A549 (cell line): Measurements from ENCODE around the gene ARHGEF7. TPM values are rescaled to one million over a fixed set of nuclear protein-coding genes. Genes with fewer than 3 reads are reported as not detected.

Source experiments
- ATAC-seq, 2 experiments: fragments of 200-7000 bp in 1 of 2; fragments of >200 bp in 1 of 2; cut with Nextera tagmentation in 1 of 2; cut with Tn5 transposase in 1 of 2; 3 replicates each; pipeline versions ENCODE4 v1.8.0 to v1.9.1; 2018 to 2020; ENCODE audit warnings: mild to moderate bottlenecking in 1 of 2, moderate library complexity in 1 of 2
- CTCF ChIA-PET: fragments of 300-600 bp; sonication (Branson Sonifier 250); formaldehyde crosslinking; extraction: SDS; loops from one replicate; lab custom pipeline; 2021; ENCODE audit warnings: antibody characterized with exemption, inconsistent platforms; lab: Yijun Ruan, JAX
- POLR2A ChIA-PET: fragments of 350-600 bp; formaldehyde crosslinking; extraction: SDS; loops from one replicate; lab custom pipeline; 2021; ENCODE audit warnings: antibody characterized with exemption, inconsistent platforms; lab: Yijun Ruan, JAX
- DNase-seq, 2 experiments: peaks; one replicate each; pipeline versions ENCODE4 v3.0.0 to v3.0.0-alpha.2; 2011 to 2016; ENCODE audit warnings: low read depth in 1 of 2, low spot score in 1 of 2
- FAIRE-seq: peaks from 2 replicates; lab custom pipeline; 2011; peaks lifted over from hg19 to GRCh38; lab: Jason Lieb, UNC
- H3K27ac ChIP-seq, 2 experiments: fragments of >200 bp; sonication (Bioruptor Twin); formaldehyde crosslinking; 3 replicates each; pipeline ENCODE4 v1.5.1; 2016 to 2017
- H3K4me1 ChIP-seq: fragments of >200 bp; sonication (Bioruptor Twin); formaldehyde crosslinking; 3 replicates; pipeline ENCODE4 v1.6.1; 2016
- H3K4me2 ChIP-seq: fragments of >200 bp; sonication (Bioruptor Twin); formaldehyde crosslinking; 3 replicates; pipeline ENCODE4 v1.6.1; 2016
- H3K4me3 ChIP-seq: fragments of >200 bp; sonication (Bioruptor Twin); formaldehyde crosslinking; 3 replicates; pipeline ENCODE4 v1.5.1; 2016
- H3K9me3 ChIP-seq: fragments of >200 bp; sonication (Bioruptor Twin); formaldehyde crosslinking; 3 replicates; pipeline ENCODE4 v1.6.1; 2016
- CBX2 ChIP-seq: fragments of 200-600 bp; sonication (generic); IDR thresholded peaks from 2 replicates; pipeline ENCODE4 v1.6.1; 2016; ENCODE audit warnings: low read depth, mild to moderate bottlenecking, borderline replicate concordance
- CEBPB ChIP-seq, 2 experiments: fragments of >200 bp in 1 of 2; sonication (Bioruptor Twin) in 1 of 2; formaldehyde crosslinking in 1 of 2; IDR thresholded peaks; 2 replicates each; pipeline ENCODE4 v1.6.1; 2012 to 2016
- CHD2 ChIP-seq: fragments of 150-350 bp; IDR thresholded peaks from 2 replicates; pipeline ENCODE4 v1.6.1; 2014; ENCODE audit warnings: low read length; ENCODE audit not compliant: partially characterized antibody
- CTCF ChIP-seq: fragments of >200 bp; sonication (Bioruptor Twin); formaldehyde crosslinking; IDR thresholded peaks from 3 replicates; pipeline ENCODE4 v1.5.1; 2016
- E2F6 ChIP-seq: IDR thresholded peaks from 2 replicates; pipeline ENCODE4 v1.6.1; 2012; ENCODE audit warnings: low read depth, borderline replicate concordance
- EHMT2 ChIP-seq: fragments of 200-600 bp; sonication (generic); IDR thresholded peaks from 2 replicates; pipeline ENCODE4 v1.6.1; 2016; ENCODE audit warnings: antibody characterized with exemption, low read depth, mild to moderate bottlenecking, moderate library complexity
- ELK1 ChIP-seq: fragments of 150-350 bp; IDR thresholded peaks from 2 replicates; pipeline ENCODE4 v1.6.1; 2014; ENCODE audit warnings: low read depth, mild to moderate bottlenecking, low read length
- EP300 ChIP-seq, 2 experiments: fragments of >200 bp; sonication (Bioruptor Twin); formaldehyde crosslinking; IDR thresholded peaks; 2 replicates in 1 of 2; 3 replicates in 1 of 2; pipeline ENCODE4 v1.6.1; 2016 to 2017
- ESRRA ChIP-seq: fragments of 150-350 bp; IDR thresholded peaks from 2 replicates; pipeline ENCODE4 v1.6.1; 2014; ENCODE audit warnings: mild to moderate bottlenecking, low read length, borderline replicate concordance
- GATA3 ChIP-seq: IDR thresholded peaks from 2 replicates; pipeline ENCODE4 v1.6.1; 2012; ENCODE audit warnings: borderline replicate concordance
- HDAC2 ChIP-seq: fragments of 200-600 bp; sonication (generic); IDR thresholded peaks from 2 replicates; pipeline ENCODE4 v1.6.1; 2016
- HES2 ChIP-seq: fragments of >200 bp; sonication (Bioruptor Twin); formaldehyde crosslinking; IDR thresholded peaks from 2 replicates; pipeline ENCODE4 v1.6.1; 2016
- HOXA7 ChIP-seq: fragments of 250-450 bp; sonication (Bioruptor Pico); IDR thresholded peaks from 2 replicates; pipeline ENCODE4 v1.5.0; 2020; ENCODE audit warnings: mild to moderate bottlenecking, moderate library complexity
- HOXB13 ChIP-seq: fragments of 250-450 bp; sonication (Bioruptor Pico); IDR thresholded peaks from 2 replicates; pipeline ENCODE4 v1.5.0; 2020; ENCODE audit warnings: low read depth, mild to moderate bottlenecking, moderate library complexity
- JUN ChIP-seq, 2 experiments: fragments of >200 bp; sonication (Bioruptor Twin); formaldehyde crosslinking; IDR thresholded peaks; 2 replicates in 1 of 2; 3 replicates in 1 of 2; pipeline ENCODE4 v1.6.1; 2016 to 2017
- JUNB ChIP-seq: fragments of >200 bp; sonication (Bioruptor Twin); formaldehyde crosslinking; IDR thresholded peaks from 2 replicates; pipeline ENCODE4 v1.6.1; 2016
- KDM5A ChIP-seq: fragments of 200-600 bp; sonication (generic); IDR thresholded peaks from 2 replicates; pipeline ENCODE4 v1.6.1; 2016; ENCODE audit warnings: antibody characterized with exemption, mild to moderate bottlenecking
- MAFK ChIP-seq: fragments of 450-650 bp; IDR thresholded peaks from 2 replicates; pipeline ENCODE4 v1.6.1; 2014; ENCODE audit not compliant: partially characterized antibody
- MYC ChIP-seq: IDR thresholded peaks from 2 replicates; pipeline ENCODE4 v1.6.1; 2012; ENCODE audit warnings: mild to moderate bottlenecking, inconsistent platforms, low read length, improper control_type of control experiment, borderline replicate concordance
- NR3C1 ChIP-seq: fragments of >200 bp; sonication (Bioruptor Twin); formaldehyde crosslinking; IDR thresholded peaks from 3 replicates; pipeline ENCODE4 v1.6.1; 2017
- RAD21 ChIP-seq, 2 experiments: fragments of >200 bp in 1 of 2; sonication (Bioruptor Twin) in 1 of 2; formaldehyde crosslinking in 1 of 2; IDR thresholded peaks in 1 of 2; conservative IDR thresholded peaks in 1 of 2; 2 replicates in 1 of 2; 3 replicates in 1 of 2; pipeline ENCODE4 v1.6.1; 2012 to 2018; ENCODE audit warnings: inconsistent platforms in 1 of 2
- RNF2 ChIP-seq: fragments of 200-600 bp; sonication (generic); IDR thresholded peaks from 2 replicates; pipeline ENCODE4 v1.6.1; 2016; ENCODE audit warnings: low read depth, mild to moderate bottlenecking, antibody characterized with exemption, moderate library complexity, borderline replicate concordance
- SMC3 ChIP-seq: fragments of >200 bp; sonication (Bioruptor Twin); formaldehyde crosslinking; IDR thresholded peaks from 3 replicates; pipeline ENCODE4 v1.6.1; 2018; ENCODE audit warnings: inconsistent platforms
- ZFP36 ChIP-seq: fragments of 450-650 bp; IDR thresholded peaks from 2 replicates; pipeline ENCODE4 v1.6.1; 2014; ENCODE audit warnings: borderline replicate concordance; ENCODE audit not compliant: partially characterized antibody
- ZNF302 ChIP-seq: fragments of 250-450 bp; sonication (Bioruptor Pico); IDR thresholded peaks from 2 replicates; pipeline ENCODE4 v1.9.0; 2021; ENCODE audit warnings: inconsistent platforms, mild to moderate bottlenecking, moderate library complexity
- ZSCAN20 ChIP-seq: fragments of 250-450 bp; sonication (Bioruptor Pico); IDR thresholded peaks from 2 replicates; pipeline ENCODE4 v1.8.0; 2022; ENCODE audit warnings: mild to moderate bottlenecking, moderate library complexity
- WGBS: methylation state at CpG from one replicate; pipeline ENCODE4 v1.1.6; 2017; ENCODE audit errors: missing lambda C conversion rate; 5-methylcytosine and 5-hydroxymethylcytosine counted together
- polyA plus RNA-seq, 4 experiments: library from polyadenylated mRNA; depleted of rRNA in 3 of 4; stranded (reverse); fragments of >200 nt; fragmentation: RNase III in 1 of 4; extraction: RNeasy Plus Mini Kit Qiagen cat#74134 plus additional on column Dnase treatment in 1 of 4; gene quantifications; 2 replicates in 3 of 4; 3 replicates in 1 of 4; pipeline ENCODE4 v1.2.3, GENCODE V29; 2011 to 2017

ARHGEF7 gene
- polyA plus RNA-seq, 2 of the 4 experiments (the other 2 are of a cell fraction), result 21.1 to 23.1 TPM

GRCh38 chr13:111323549-111323948 lies 208.4 kb downstream of the ARHGEF7 start:
- WGBS, result 32% methylated on average over 7 of the region's 14 CpGs
- DNase-seq, result no peak
- no peak for FAIRE-seq
- ChIA-PET POLR2A (no interaction called here), CTCF (no interaction called here)
- Histone ChIP-seq H3K27ac (no peak overlapping the region), H3K4me1 (no peaks in the 10 kb centered on the region), H3K9me3 (no peaks in the 10 kb centered on the region), H3K4me2 (no peak overlapping the region), H3K4me3 (no peak overlapping the region)
- ATAC-seq, result no peak
- TF ChIP-seq MYC, result no peak
- TF ChIP-seq JUN (IDR thresholded peaks at IDR 0.05), result no peak
- TF ChIP-seq JUNB, result no peak
- no peak for TF ChIP-seq RNF2
- no peak for TF ChIP-seq CBX2
- no peak for TF ChIP-seq MAFK
- TF ChIP-seq CTCF, result no peak
- no peak for TF ChIP-seq KDM5A
- TF ChIP-seq ELK1, result no peak
- TF ChIP-seq GATA3, result no peak
- no peak for TF ChIP-seq EP300 (IDR thresholded peaks at IDR 0.05)
- no peak for TF ChIP-seq ZSCAN20 (CRISPR knock-in tag)
- TF ChIP-seq HES2, result no peak
- TF ChIP-seq RAD21 (conservative IDR thresholded peaks at IDR 0.05 in 1 of 2, IDR thresholded peaks at IDR 0.05 in 1 of 2), result no peak
- TF ChIP-seq EHMT2, result no peak
- no peak for TF ChIP-seq NR3C1
- no peak for TF ChIP-seq ZNF302

GRCh38 chr13:111323950-111324651 lies 209.0 kb downstream of the ARHGEF7 start:
- no peak for FAIRE-seq
- H3K4me3 ChIP-seq, result no peak overlapping the region
- H3K27ac ChIP-seq, result no peak overlapping the region
- no peak; a peak in 1 of 6 replicates for ATAC-seq
- WGBS, result 54% methylated on average over 11 of the region's 17 CpGs
- ChIA-PET POLR2A (no interaction called here), CTCF (no interaction called here)
- no peak for DNase-seq
- no peak overlapping the region for H3K4me2 ChIP-seq
- H3K9me3 ChIP-seq, result no peaks in the 10 kb centered on the region
- no peaks in the 10 kb centered on the region for H3K4me1 ChIP-seq
- no peak for TF ChIP-seq ZFP36
- TF ChIP-seq HOXB13 (CRISPR knock-in tag), result no peak
- no peak for TF ChIP-seq HOXA7 (CRISPR knock-in tag)
- TF ChIP-seq E2F6, result no peak
- TF ChIP-seq NR3C1, result no peak
- TF ChIP-seq MYC, result no peak
- TF ChIP-seq CEBPB (IDR thresholded peaks at IDR 0.05), result no peak
- TF ChIP-seq HDAC2, result no peak
- no peak for TF ChIP-seq CHD2
- no peak for TF ChIP-seq ESRRA
- TF ChIP-seq SMC3, result no peak
- TF ChIP-seq, all 56 proteins: peak for 0
